GM18520 (cell line): ENCODE results near the gene FIBCD1.

ENCODE experiments used
- ATAC-seq: cut with Tn5 transposase; IDR thresholded peaks from one replicate; pipeline ENCODE4 v1.9.1; 2021; ENCODE audit not compliant: unreplicated experiment

FIBCD1 gene

DNA sequence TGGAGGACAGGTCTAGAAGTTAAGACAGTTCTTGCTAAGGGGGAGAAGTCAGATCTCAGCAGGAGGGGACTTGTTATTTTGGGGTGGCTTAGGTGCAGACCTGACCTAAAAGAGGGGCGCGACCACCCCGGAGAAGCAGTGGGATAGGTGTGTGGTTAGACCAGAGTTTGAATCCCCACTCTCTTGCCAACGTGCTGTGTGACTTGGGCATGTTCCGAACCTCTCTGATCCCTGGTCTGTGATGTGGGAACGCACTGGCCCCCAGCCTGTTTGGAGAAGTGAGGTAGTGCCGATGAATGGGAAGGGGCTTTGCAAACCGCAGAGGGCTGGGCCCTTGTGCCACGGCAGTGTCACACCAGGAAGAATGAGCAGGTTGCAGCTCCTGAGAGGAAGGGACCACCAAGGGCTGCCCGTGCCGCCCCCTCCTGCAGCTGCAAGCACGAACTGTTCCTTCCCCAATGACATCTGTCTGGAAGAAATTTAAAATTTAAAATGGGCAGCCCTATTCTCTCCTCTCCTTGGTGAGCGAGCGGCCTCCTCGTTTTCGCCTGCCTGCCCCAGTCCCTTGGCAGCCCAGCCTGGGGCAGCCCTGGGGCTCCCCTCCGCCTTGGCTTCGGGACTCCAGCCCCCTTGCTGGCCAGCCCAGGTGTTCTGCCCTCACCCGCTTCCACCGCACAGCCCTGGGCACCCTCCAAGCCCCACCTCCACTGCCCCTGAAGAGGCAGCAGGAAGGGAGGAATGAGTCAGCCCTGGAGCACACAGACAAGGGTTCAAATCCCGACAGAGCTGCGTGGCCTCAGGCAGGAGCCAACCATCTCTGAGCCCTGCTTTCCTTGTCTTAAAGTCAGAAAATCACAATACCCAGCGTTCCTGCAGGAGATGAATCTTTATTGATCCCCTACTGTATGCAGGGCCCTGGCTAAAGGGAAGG, 1.6 kb downstream of the FIBCD1 start:
- no peak for ATAC-seq

DNA sequence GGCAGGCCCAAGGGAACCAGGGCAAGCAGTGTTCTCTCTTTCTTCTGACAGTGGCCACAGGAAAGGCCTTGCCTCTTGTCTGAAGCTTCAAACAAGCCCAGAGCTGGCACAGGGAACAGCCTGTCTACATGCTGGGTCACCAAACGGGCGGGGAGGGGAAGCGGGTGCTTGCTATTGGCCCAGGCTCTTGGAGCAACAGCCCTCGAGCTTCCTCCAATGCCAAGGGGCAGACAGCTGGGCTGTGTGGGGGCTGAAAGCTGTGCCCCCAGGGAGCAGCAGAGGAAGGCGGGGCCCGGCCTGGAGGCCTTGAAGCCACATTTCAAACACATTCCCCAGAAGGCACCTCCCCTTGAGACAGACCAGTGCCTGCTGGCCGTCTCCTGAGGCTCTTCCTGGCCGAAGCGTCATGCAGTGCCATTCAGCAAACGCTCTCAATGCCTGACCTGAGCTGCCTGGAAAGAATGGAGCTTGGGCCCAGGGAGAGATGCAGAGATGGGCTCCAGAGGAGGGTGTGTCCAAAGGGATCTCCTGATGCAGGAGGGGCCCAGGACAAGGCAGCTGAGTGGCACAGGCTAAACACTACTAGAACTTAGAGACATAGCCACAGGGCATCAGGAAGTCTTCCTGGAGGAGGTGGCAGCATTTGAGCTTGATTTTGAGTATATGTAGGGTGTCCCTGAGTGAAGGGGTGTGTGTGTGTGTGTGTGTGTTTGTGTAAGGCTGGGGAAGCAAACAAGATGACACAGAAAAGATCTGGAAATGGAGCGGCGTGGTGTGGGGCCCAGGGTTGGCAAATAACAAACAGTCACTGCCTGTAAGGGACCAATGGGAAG, 2.5 kb downstream of the FIBCD1 start:
- ATAC-seq, result no peak

DNA sequence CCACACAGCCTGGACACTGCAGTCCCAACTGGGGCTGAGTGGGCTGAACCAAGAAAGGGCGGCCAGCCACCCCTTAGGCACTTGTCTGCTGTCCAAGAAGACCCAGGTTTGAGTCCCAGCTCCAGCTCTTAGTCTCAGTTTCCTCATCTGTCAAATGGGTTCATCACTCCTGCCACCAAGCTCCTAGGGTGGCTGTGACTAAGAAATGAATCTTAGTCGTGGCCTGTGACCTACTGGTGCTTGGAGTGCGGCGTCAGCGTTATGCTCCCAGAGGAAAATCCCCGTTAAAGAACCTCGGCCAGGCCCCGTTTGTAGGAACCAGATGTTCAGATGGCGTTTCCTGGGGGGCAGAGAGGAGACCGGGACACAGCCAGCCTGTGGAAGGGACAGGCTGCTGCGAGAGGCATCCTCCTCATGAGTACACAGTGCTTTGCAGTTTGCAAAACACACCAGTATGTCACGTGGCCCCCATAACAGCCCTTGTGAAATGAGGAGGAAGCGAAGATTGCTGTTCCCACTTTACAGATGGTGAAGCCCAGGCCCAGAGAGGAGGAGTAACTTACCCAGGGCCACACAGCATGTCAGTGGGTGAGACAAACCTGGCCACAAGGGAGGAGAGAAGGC, 3.3 kb downstream of the FIBCD1 start:
- ATAC-seq, result no peak

DNA sequence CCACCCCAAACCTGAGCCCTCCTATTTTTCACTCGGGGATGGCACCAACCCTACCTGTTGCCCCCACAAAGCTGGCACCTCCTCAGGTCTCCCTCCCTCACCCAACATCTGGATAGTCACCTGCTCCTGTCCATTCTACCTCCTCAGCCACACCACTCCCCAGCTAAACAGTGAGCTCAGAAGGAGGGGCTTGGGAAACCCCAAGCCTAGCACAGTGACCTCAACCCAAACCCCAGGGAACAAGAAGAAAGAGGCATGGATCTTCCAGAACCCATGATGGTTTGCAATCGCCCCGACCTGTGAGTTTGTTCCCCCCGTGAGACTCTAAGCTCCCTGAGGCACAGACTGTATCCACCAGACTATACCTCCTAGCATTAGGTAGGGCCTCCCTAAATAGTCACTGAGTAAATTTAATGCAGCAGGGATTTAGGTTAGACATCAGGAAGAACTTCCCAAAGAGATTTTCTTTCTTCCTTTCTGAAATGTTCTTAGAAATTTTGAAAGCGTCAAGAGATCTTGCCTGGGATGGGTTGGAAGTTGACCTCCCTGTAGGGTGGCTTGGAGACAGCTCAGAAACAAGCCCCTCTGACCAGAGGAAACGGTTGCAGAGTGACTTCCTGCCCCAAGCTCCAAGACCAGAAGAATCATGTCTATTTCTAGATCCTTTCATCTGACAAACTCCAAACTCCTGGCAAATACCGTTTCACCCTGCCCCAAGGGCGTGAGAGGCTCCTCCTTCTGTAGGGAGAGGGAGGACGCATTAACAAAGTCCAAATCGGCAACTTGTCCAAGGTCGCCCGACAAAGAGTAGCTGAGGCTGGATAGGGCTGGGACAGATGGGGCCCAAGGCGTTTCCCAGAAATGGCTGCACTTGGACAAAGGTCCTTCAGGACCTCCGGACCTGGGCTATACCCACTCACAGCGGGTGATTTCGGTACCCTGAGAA, 4.1 kb downstream of the FIBCD1 start:
- no peak for ATAC-seq

DNA sequence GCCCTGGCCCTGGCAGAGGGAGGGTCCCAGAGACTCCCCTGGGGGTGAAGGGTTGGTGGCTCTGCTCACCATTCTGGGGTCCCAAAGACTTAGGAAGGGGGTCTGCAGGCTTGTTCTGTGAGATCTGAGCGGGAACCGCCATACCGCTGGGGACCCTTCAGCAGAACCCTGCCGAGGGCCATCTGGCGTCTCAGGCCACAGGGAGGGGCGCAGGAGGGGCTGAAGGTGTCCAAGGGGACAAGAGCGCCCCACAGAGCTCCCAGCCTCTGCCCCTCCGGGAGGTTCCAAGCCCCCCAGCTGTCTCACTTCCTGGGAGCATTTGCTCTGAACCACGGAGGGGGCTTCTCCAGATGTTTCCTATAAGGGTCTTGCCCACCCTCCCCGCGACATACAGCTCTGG, 4.8 kb downstream of the FIBCD1 start:
- no peak for ATAC-seq

DNA sequence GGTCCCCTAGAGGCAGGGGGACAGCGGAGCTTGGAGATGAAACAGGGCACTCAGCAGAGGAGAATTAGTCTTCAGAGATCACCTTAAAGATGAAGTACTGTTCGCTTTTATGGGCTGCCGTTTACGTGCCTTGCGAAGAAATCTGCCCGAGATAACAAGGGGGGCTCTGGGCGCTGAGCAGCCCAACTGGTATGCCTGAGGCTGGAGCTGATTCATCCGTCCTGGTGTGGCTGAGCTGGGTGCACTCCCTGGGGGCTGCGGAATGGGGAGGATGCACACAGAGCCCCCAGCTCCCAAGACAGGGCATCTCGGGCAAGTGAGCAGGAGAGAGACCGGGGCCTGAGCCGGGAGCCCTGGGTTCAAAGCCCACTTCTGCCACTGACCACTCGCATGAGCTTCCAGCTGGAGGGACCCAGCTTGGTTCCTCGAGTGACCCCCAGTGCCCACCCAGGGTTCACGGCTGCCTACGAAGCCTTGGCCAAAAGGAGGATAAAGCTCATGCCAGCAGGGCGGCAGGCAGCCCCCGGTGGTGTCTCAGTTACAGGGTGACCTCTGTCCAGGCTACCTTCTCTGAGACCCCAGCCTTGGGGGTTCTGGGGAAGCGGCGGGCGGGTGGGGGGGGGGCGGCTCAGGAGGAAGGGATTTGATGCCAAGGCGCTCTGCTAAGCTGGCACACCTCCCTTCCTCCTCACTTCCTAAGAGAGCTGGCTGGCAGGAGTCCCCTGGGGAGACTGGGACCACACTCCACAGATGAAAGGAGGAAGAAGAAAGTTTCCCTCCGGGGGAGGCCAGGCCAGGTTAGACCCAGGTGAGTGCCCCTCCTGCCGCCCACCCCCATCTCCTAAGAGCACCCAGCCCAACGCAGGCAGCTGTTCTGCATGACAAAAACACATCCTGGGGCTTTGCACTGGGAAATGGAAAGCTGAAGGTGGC, 5.7 kb downstream of the FIBCD1 start:
- ATAC-seq, result no peak

DNA sequence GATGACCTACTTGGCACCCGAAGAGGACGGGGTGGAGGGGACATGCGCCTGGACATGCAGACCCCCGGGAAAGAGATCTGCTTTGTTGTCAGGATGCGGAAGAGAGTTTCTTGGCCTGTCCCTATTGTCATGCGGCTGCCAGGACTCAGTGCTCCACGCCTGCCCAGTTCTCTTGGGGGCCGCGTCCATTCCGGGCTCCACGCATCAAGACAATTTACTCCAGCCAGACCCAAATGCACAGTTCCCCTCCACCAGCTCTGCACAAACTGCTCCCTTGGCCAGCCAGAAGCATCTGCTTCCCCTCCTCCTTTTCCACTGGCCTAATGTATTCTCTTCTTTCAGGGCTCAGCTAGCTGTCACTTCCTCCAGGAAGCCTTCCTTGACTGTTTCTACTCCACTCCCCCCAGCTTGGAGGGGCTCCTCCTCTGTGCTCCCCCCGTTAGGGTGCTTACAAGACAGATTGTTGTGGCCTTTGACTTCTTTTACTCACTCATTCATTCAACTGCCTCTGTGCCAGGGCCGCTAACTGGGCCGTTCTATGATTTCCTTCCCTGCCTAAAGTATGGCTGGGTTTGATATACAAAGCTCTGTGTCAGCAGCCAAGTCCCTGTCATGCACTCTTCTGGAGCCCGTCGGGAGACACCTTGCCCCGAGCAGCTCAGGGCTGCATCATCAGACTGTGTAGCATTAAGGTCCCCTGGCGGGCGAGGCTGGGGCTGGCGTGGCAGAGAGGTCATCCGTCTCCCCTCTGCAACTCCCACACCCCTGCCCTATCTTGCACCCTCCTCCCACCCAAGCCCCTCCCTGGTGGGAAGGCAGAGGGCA, 6.6 kb downstream of the FIBCD1 start:
- no peak for ATAC-seq

DNA sequence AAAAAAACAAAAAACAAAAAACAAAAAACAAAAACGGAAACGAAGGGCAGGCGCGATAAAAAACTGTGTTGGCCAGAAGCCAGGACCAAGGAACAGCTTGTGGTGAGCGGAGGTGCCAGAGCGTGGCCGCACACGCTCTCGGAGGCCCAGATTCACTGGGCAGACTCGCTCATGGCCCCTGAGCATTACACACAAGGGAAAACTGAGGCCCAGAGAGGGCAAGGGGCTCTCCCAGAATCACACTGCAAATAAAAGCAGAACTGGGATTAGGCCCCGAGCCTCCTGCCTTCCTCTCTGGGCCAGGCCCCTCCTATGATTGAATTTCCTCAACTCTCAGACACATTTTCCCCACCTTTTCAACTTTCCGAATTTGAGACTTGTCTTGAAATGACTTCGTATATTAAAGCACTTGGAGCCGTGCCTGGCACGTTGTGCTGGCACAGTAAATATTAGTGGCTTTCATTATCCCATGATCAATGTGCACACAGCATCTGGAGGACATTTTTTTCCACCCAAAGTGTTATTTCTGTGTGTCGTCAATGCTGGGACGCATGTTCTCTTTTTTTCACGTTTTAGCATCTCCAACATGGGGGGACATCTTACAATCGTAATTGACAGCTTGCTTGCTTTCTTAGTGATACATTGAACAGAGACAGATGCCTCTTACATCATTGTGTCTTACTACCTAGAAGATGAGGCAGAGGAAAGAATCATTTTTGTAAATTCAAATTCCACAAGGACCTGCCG, 7.4 kb downstream of the FIBCD1 start:
- ATAC-seq, result no peak

DNA sequence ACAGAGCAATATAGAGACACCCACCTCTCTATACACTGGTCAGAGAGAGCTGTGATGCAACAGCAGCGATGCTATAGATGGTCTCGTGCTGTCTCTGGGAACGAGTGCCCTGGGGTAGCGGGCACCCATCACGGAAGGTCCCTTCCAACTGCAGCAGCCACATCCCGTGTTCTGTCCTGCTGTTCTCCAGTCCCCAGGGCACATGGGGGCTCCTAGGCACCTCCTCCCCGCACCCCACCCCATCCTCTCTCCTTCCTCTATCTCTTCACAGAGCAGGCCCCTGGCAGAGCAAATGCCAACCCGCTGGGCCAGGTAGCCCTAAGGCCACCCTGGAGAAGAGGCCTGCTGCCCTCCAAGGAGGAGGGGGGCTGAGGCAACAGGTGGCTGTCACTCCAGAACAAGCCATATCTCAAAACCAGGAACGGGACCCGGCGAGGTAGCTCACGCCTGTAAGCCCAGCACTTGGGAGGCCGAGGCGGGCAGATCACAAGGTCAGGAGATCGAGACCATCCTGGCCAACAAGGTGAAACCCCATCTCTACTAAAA, 8.2 kb downstream of the FIBCD1 start:
- no peak for ATAC-seq

DNA sequence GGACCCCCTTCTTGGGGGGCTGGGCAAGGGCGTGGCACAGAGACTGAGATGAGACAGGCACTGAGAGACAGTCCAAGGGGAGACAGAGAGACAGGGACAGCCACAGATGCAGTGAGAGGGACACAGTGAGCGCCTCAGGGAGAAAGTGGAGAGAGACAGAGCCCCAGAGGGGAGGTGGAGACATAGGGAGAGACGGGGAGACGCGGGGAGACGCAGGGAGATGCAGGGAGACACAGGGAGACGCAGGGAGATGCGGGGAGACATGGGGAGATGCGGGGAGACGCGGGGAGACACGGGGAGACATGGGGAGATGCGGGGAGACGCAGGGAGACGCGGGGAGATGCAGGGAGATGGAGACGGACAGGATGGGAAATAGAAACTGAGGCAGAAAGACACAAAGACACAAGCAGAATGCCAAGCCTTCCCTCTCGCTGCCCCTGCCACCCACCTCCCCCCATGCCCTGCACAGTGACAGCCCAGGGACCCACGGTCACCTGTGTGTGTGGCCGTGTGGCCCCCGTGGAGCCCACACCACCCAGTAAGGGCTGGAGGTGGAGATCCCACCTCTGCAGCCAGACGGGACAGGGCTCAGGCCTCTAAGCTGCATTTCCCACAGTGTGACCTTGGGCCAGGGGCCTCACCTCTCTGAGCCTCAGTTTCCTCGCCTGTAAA, 8.8 kb downstream of the FIBCD1 start:
- ATAC-seq, result no peak

DNA sequence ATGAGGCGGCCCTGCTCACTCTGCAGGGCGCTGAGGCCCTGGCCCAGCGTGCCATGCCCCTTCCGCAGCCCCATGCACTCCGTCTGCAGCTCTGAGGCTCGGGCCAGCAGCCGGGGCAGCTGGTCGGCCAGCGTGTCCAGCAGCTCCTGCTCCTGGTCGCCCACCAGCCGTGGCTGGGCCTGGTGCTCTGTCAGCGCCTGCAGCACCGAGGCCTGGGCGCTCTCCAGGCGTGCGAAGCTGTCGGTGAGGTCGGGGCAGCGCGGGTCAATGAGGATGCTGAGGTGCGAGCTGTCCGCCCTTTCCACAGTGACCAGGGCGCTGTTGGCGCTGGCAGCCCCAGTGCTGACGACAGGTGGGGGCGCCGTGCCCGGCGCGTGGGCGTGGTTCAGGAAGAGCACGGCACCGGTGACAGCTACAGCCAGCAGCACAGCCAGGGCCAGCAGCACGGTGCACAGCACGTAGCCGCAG, 9.4 kb downstream of the FIBCD1 start:
- no peak for ATAC-seq

DNA sequence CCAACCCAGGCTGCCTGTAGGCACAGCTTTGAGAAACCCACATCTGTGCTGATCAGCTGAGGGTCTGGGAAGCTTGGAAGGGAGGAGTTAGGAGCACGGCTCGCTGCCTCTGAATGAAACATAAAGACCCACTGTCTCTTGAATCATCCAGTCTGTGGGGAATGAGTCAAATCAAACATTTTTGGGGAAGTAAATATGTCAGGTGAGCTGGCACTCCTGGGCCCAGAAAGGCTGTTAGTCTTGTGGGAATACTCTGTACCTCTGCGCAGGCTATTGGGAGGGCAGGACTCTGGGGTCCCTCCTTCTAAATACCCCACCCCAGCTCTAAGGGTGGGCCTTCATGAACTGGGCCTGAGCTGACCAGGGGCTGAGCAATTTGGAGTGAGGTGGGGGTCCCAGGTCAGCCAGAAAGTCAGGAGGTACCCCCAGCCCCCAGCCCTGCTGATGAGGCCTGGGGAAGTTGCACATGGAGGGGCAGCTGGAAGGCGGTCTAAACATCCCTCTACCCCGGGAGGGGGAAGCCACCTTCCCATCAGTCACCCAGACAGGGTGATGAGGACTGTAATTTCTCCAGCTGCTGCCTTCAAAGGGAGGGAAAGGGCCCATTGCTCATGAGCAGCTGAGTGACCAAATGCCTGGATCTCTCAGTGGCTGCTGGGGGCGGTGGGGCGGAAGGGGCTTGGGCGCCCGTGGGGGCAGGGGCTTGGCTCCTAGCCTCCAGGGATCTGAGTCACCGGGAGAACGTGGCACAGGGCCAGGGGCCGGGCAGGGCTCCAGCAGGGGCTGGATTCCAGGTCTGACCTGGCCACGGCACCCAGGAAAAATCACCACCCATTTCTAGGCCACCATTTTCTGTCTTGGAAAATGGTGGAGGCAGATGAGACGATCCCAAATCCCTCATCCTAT, 10.8 kb downstream of the FIBCD1 start:
- ATAC-seq, result no peak

DNA sequence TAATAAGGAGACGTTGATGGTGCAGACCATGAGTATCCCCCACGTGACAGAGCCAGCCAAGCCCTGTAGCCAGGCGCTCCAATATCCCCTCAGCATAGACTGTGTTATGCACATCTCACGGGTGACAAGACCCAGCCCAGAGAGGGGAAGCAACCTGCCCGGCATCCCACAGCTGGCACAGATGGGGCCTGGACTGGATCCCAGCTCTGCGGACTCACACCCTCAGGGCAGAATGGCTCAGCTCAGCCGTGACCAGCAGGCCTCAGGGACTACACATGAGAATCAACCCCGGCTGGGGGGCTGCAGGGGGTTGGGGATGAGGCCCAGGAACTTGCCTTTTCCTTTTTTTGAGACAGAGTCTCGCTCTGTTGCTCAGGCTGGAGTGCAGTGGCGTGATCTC, 11.7 kb downstream of the FIBCD1 start:
- no peak for ATAC-seq

DNA sequence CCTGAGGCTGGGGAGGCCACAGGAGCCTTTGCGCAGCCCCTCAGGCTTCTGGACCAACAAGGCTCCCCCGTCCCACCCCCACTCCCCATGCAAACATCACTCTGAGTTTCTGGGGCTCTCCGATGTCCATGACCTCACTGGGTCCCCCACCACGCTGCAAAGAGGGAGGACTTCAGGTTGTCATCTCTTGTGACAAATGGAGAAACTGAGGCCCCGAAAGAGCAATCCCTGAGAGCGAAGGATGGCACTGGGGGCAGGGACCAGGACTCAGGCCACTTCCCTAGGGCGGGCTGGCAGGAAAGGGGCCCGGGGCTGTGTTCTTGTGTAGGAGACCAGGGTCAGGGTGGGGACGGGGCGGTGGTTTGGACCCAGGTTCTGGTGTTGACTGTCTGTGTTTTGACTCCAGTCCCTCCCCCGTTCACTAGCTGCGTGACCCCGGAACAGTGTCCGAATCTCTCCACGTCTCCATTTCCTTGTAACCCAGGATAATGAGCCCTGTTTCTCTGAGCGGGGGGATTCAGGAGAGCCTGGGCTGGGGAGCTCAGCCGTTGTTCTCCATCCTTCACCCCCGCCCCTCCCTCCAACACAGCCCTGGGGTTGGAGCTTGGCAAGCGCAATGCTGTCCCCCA, 13.9 kb downstream of the FIBCD1 start:
- ATAC-seq, result no peak

DNA sequence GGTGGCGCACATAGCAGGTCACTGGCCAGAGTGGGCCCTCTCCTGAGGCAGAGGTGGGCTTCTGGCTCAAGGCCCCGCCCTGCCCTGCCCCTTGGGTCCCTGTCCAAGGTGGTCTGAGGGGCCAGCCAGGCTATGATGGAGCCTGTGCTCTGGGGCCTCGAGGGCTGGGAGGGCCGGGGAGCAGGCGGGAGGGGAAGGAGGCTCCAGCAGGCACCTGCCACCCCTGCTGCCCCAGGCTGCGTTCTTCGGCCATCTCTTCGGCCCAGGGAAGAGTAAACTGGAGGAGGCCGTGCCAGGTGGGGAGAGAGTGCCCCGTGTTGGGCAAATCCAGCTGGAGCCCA, 14.6 kb downstream of the FIBCD1 start:
- ATAC-seq, result no peak
